Adipose tissue (tissue), 3 donors: ENCODE measurements around the gene KANSL1. TPM values are rescaled to one million over a fixed set of nuclear protein-coding genes. Genes with fewer than 3 reads are reported as not detected.
"Not testable (repeated sequence)": the region's sequence is repeated elsewhere in the genome, so short reads cannot be mapped to it uniquely, and the experiment has no call there.

Experiments used
- H3K27ac ChIP-seq: one replicate; pipeline ENCODE4 v1.5.1; 2013; ENCODE audit warnings: low read depth, low read length
- WGBS, 3 donors: extraction: QIAGEN DNeasy Blood & Tissue Kit; methylation state at CpG; one replicate each; pipeline ENCODE4 v1.1.7; 2013; 5-methylcytosine and 5-hydroxymethylcytosine counted together
- polyA plus RNA-seq, 3 donors: library from polyadenylated mRNA; stranded (reverse); fragments of 200-250 nt; gene quantifications; one replicate each; pipeline ENCODE4 v1.2.3, GENCODE V29; 2013
- donor health status: healthy with polysubstance abuse.
- donor health status: Bipolar disorder and iron deficiency.
- donor health status: healthy.

Gene KANSL1
- polyA plus RNA-seq, 3 donors: 11.4 to 15.2 (median 14.3) TPM

DNA sequence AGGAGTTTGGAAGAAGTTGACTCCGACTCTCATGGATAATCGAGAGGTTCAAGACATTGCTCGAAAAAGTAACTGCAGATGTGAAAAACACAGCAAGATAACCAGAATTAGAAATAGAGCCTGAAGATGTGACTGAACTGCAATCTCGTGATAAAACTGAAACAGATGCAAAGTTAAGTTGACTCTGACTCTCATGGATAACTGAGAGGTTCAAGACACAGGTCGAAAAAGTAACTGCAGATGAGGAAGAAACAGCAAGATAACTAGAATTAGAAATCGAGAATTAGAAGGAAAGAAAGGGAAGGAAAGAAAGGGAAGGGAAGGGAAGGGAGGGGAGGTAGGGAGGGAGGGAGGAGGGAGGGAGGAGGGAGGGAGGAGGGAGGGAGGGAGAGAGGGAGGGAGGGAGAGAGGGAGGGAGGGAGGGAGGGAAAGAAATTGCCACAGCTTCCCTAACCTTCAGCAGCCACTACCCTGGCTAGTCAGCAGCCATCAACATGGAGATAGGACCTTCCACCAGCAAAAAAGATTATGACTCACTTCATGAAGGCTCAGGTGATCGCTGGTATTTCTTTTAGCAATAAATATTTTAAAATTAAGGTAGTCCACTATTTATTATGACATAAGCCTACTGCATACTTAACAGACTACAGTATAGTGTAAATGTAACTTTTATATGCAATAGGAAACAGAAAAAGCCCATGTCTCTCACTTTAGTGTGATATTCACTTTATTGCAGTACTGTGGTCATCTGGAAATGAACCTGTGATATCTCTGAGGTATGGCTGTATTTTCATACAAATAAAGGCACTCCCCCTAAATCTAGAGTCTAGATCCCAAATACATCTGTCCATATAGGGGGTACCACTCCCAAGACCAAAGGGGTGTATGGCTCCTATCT is 68.3 kb downstream of the KANSL1 start:
- WGBS, 3 donors: 85 to 88% (median 87%) methylated on average over 7 of the region's 7 CpGs
- no peak overlapping the region for H3K27ac ChIP-seq

- WGBS, 3 donors: 88 to 96% (median 91%) methylated on average over 3 of the region's 3 CpGs
- no peak overlapping the region for H3K27ac ChIP-seq
Measured at GRCh38 chr17:46123607-46124006, 69.6 kb downstream of the KANSL1 start.

- no peak overlapping the region for H3K27ac ChIP-seq
- 85 to 94% (median 92%) methylated on average over 6 of the region's 6 CpGs for WGBS, 3 donors
Measured at GRCh38 chr17:46122486-46122871, 70.8 kb downstream of the KANSL1 start.

DNA sequence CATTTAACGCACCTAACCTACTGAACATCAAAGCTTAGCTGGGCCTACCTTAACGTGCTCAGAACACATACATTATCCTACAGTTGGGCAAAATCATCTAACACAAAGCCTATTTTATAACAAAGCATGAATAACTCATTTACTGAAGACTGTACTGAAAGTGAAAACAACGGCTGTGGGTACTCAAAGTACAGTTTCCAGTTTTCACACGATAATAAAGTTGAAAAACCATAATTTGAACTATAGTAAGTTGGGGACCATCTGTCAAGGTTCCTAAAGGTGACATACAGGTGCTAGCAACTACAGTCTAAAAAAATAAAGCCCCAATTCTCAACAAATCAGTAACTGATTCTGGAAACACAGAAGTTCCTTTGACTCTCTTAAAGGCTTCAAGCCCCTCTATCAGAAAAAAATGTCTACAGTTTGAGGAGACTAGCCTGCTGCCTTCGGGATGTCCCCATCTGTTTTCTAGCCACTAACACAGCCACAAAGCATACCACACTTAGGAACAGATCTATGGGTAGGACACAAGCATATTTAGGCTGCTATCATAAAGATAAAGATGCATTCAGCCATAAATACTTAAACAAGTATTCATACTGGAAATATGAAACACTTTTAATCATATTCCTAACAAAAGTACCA is 71.3 kb downstream of the KANSL1 start:
- WGBS, 3 donors: 53 to 77% (median 67%) methylated on average over 5 of the region's 5 CpGs
- H3K27ac ChIP-seq: no peak overlapping the region

DNA sequence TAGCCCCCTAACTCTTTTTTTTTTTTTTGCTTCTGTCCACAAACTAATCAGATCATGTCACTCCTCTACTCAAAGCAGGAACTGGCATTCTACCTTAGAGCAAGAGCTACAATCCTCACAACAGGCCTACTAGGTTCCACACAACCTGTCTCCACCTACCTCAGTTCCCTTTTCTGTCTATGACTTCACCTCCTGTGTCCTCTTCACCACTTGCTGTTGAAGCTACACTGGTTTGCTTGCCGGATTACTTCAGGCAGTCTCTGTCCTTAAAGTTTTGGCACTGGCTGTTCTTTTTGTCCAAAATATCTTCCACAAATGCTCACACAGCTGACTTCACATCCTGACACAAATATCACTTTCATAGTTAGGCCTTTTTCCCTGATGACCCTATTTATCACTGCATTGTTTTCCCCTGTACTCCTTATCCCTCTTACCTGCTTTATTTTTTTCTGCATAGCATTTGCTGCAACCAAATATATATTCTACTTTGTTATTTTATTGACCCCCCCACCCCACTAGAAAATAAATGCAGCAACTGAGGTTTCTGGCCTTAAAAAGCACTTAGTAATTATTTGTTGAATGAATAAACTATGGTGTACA is 72.0 kb downstream of the KANSL1 start:
- 28 to 57% (median 38%) methylated on average over 1 of the region's 1 CpG for WGBS, 3 donors
- H3K27ac ChIP-seq: no peak overlapping the region

GRCh38 chr17:46120537-46120936 is 72.7 kb downstream of the KANSL1 start:
- no peak overlapping the region for H3K27ac ChIP-seq
- 90 to 96% (median 92%) methylated on average over 3 of the region's 3 CpGs for WGBS, 3 donors

DNA sequence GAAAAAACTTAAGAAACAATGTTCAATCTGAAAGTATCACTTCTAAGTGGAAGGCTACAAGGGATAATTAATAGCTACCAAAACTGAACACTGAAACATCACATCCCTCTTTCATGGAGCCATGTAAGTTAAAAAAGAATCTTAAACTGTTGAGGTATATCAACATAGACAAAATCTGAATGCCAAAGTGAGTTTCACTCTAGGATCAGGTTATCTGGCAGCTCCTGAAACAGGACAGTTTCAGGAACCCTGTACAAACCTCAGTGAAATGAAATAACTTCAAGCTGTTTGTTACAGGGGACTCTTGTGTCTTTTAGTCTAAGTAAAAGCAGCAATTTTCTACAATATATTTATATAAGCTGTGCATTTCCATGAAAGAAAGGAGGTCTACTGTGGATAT is 73.2 kb downstream of the KANSL1 start:
- no peak overlapping the region for H3K27ac ChIP-seq

DNA sequence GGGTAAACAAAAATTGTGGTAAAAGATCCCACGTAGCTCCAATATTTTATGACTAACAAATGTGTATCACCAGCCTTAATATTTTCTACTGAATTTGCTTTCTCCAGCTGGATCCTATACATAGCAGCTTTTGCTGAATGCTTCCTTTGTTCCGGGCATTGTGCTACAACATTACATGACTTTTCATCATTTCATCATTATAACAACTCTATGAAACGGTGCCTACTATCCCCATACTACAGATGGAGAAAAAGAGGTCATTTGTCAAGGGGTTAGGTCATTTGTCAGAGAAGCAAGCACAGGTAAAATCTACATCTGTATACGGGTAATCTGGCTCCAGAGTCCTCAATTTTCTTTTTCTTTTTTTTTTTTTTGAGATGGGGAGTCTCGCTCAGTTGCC is 74.3 kb downstream of the KANSL1 start:
- H3K27ac ChIP-seq: no peak overlapping the region
- WGBS, 3 donors: 92 to 97% (median 94%) methylated on average over 5 of the region's 5 CpGs

- 18 to 49% (median 45%) methylated on average over 5 of the region's 5 CpGs for whole genome bisulfite sequencing, 3 donors
- H3K27ac ChIP-seq: no peak overlapping the region
Measured at GRCh38 chr17:46117850-46118696, 75.2 kb downstream of the KANSL1 start.

- H3K27ac ChIP-seq: no peak overlapping the region
- WGBS, 3 donors: 52 to 83% (median 82%) methylated on average over 3 of the region's 3 CpGs
Measured at GRCh38 chr17:46117117-46117516, 76.1 kb downstream of the KANSL1 start.

GRCh38 chr17:46115699-46116098 is 77.5 kb downstream of the KANSL1 start:
- no peak overlapping the region for H3K27ac ChIP-seq
- 57 to 75% (median 67%) methylated on average over 6 of the region's 6 CpGs for WGBS, 3 donors

DNA sequence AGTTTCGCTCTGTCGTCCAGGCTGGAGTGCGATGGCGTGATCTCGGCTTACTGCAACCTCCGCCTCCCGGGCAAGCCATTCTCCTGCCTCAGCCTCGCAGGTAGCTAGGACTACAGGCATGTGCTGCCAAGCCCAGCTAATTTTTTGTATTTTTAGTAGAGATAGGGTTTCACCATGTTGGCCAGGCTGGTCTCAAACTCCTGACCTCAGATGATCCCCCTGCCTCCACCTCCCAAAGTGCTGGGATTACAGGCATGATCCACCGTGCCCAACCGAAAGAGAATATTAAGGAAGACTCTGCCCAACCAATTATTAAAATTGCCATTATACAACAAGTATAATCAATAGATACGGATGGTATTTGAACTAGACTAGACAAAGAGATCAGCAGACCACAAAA is 82.0 kb downstream of the KANSL1 start:
- not testable (repeated sequence) for H3K27ac ChIP-seq
- WGBS, 3 donors: 89 to 97% (median 97%) methylated on average over 11 of the region's 11 CpGs

DNA sequence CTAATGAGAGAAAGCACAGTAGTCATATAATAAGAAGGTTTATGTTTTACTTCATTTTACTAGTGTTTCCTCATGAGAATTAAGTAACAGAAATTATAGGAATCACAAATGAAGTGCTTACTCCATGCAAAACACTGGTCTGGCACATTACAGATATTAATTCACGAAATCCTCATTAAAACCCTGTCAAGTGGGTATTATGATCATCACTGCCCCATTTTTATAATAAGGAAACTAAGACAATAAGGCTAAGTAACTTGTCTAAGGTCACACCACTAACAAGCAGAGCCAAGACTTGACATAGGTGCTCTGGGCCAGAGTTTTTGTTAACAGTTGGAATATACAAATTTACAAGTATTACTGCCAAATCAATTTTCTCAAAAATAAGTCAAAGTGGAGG is 83.0 kb downstream of the KANSL1 start:
- H3K27ac ChIP-seq: no peak overlapping the region
- WGBS, 3 donors: 56 to 86% (median 71%) methylated on average over 1 of the region's 1 CpG

DNA sequence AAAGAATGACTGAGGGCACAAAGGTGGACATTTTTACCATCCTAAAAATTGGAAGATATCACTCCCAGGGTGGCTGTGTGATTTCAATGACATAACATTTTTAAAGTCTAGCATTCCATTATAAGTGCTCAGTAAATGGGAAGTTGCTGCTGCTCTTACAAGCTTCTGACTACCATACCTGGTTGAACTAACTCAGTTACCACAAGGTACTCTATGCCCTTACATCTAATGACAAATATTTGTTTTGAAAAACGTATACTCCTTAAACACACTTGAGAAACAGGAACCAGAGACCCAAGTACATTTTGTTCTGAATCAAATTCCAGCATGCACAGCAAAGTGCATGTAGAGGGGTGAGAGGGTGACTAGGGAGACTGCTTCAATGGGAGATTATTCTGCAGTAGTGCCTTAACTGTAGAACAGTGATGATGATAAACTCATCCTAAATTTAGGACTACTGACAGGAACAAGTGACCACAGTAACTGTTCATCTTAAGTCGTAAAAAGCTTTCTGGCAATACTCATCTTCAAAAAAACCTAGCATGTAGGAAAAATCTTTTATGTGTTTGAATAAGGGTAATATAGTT is 83.5 kb downstream of the KANSL1 start:
- H3K27ac ChIP-seq: no peak overlapping the region
- 52 to 56% (median 54%) methylated on average over 2 of the region's 2 CpGs for WGBS, 3 donors

GRCh38 chr17:46108550-46109110 is 84.6 kb downstream of the KANSL1 start:
- WGBS, 3 donors: 41 to 72% (median 56%) methylated on average over 4 of the region's 4 CpGs

DNA sequence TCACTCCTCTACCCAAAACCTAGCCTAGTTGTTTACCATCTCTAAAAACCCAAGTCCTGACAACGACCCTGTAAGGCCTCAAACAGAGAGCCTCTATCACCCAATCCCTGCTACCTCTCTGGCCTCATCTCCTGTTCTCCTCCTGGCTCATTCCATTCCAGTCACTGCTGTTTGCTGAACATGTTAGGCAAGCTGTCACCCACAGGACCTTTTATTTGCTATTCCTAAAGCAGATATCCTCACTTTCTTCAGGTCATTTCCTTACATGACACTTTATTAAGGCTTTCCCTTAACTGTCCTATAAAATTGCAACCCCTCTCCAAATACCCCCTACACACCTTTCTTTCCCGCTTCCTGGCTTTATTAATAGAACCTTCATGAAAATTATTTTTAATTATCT is 85.1 kb downstream of the KANSL1 start:
- WGBS, 3 donors: 45 to 78% (median 71%) methylated on average over 2 of the region's 2 CpGs
- no peak overlapping the region for H3K27ac ChIP-seq

More at GRCh38 chr17:46108550-46109110, 84.6 kb downstream of the KANSL1 start:
- no peak overlapping the region for H3K27ac ChIP-seq

DNA sequence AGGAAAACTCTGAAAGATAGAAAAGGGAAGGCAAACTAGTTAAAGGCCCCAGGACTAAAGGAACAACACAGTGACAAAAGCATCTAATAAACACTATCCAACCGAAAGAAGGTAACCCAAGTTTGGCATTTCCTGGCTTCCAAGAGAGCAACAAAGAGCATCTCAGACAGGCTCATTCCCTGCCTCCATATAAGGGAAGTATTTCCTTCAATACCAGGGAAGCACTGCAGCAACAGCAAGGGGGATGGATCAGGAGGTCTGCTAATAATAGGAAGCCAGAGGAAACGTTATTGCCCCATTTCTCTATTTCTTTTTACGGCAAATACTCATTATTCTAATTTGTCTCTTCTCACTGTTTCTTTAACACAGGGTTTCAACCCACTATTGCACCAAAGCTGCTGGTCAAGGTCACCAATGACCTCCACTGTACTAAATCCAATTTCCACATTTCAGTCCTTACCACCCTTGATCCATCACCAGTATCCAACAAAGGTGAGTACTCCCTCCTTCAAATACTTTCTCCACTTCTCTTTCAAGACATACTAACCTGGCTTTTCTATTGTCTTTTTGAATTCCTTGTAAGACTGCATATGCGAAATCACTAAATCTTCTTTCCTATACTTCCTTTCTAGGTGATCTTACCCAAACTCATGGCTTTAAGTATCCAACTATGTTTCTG is 86.1 kb downstream of the KANSL1 start:
- 57 to 64% (median 63%) methylated on average over 4 of the region's 4 CpGs for WGBS, 3 donors
- H3K27ac ChIP-seq: no peak overlapping the region
